NCI-H524 (cell line): ENCODE data around the gene GPR162.

Source experiments
- DNase-seq, 2 experiments: peaks; one replicate each; lab custom pipeline; 2025; lab: John Stamatoyannopoulos, UW

Gene GPR162

GRCh38 chr12:6822426-6823135 lies 960 bp downstream of the GPR162 start:
- no peak for DNase-seq

- no peak for DNase-seq
Measured at GRCh38 chr12:6823182-6824084, 1.8 kb downstream of the GPR162 start.

GRCh38 chr12:6824085-6824775 lies 2.6 kb downstream of the GPR162 start:
- DNase-seq: no peak

- DNase-seq: no peak
Measured at GRCh38 chr12:6824901-6825381, 3.3 kb downstream of the GPR162 start.

GRCh38 chr12:6825398-6826124 lies 3.9 kb downstream of the GPR162 start:
- peak; percentile 81 to 87 for DNase-seq

GRCh38 chr12:6826125-6826733 lies 4.6 kb downstream of the GPR162 start:
- no peak for DNase-seq

- DNase-seq: no peak
Measured at GRCh38 chr12:6826734-6827436, 5.3 kb downstream of the GPR162 start.

GRCh38 chr12:6827437-6827911 lies 5.9 kb downstream of the GPR162 start:
- DNase-seq: peak; percentile 75 to 90

- DNase-seq: peak; percentile 8 to 57
Measured at GRCh38 chr12:6827982-6828780, 6.6 kb downstream of the GPR162 start, which contains the start of gene P3H3. Gene P3H3, plus strand, starts transcription at chr12:6828407. Its CDS starts 34 bp downstream, at chr12:6828441.

- DNase-seq: peak in 1 of 2 experiments; percentile 59
Measured at GRCh38 chr12:6828781-6829535, 7.3 kb downstream of the GPR162 start.

- peak in 1 of 2 experiments; percentile 59 for DNase-seq
Measured at GRCh38 chr12:6829536-6830220, 8.1 kb downstream of the GPR162 start.

- no peak for DNase-seq
Measured at GRCh38 chr12:6830286-6830890, 8.8 kb downstream of the GPR162 start.

GRCh38 chr12:6830999-6831398 lies 9.4 kb downstream of the GPR162 start:
- no peak for DNase-seq

- no peak for DNase-seq
Measured at GRCh38 chr12:6831450-6831995, 9.9 kb downstream of the GPR162 start.

- DNase-seq: no peak
Measured at GRCh38 chr12:6832125-6832524, 10.5 kb downstream of the GPR162 start.

GRCh38 chr12:6833189-6833890 lies 11.7 kb downstream of the GPR162 start:
- DNase-seq: no peak

- DNase-seq: no peak
Measured at GRCh38 chr12:6834254-6834653, 12.6 kb downstream of the GPR162 start.
